Testis (tissue), 3 donors: ENCODE results near the gene CYP17A1. TPM values are rescaled to one million over a fixed set of nuclear protein-coding genes. Genes with fewer than 3 reads are reported as not detected.

Source experiments
- DNase-seq: peaks from one replicate; pipeline ENCODE4 v3.0.0-alpha.2; 2019
- H3K27ac ChIP-seq, 2 donors: fragments of 200-600 bp; sonication (generic); one replicate each; pipeline ENCODE4 v1.5.1; 2019
- H3K27me3 ChIP-seq: fragments of 200-600 bp; sonication (generic); one replicate; pipeline ENCODE4 v1.5.1; 2019
- H3K36me3 ChIP-seq: fragments of 200-600 bp; sonication (generic); one replicate; pipeline ENCODE4 v1.5.1; 2017; ENCODE audit warnings: low read depth; ENCODE audit errors: missing control alignments
- H3K4me1 ChIP-seq: fragments of 200-600 bp; sonication (generic); one replicate; pipeline ENCODE4 v1.5.1; 2019
- H3K4me3 ChIP-seq, 2 donors: fragments of 200-600 bp; sonication (generic); one replicate each; pipeline ENCODE4 v1.5.1; 2017 to 2019
- H3K9me3 ChIP-seq: fragments of 200-600 bp; sonication (generic); one replicate; pipeline ENCODE4 v1.5.1; 2017
- CTCF ChIP-seq, 3 experiments: fragments of 450-650 bp in 2 of 3; fragments of 200-600 bp in 1 of 3; sonication (generic) in 1 of 3; IDR thresholded peaks; one replicate each; pipeline ENCODE4 v1.5.1; 2016 to 2019; ENCODE audit warnings: antibody characterized with exemption in 3 of 3, mild to moderate bottlenecking in 2 of 3, moderate library complexity in 1 of 3
- POLR2A ChIP-seq: fragments of 450-650 bp; IDR thresholded peaks from one replicate; pipeline ENCODE4 v1.6.1; 2017; ENCODE audit warnings: antibody characterized with exemption, mild to moderate bottlenecking, moderate library complexity
- WGBS, 2 donors: methylation state at CpG; one replicate each; pipeline ENCODE4 v1.1.5; 2018; 5-methylcytosine and 5-hydroxymethylcytosine counted together
- intact Hi-C: fragments of 100-400 bp; cut with DNase I; formaldehyde crosslinking; loops from one replicate; pipeline ENCODE4 v1.15.1; 2023; ENCODE audit warnings: low total_unique reads
- polyA plus RNA-seq: library from polyadenylated mRNA; stranded (reverse); fragments of 350-450 nt; fragmentation: Illumina TruSeq; extraction: RNeasy Lipid Tissue Mini Kit (QIAGEN cat#74804); gene quantifications from one replicate; pipeline ENCODE4 v1.2.3, GENCODE V29; 2014; ENCODE audit warnings: low read depth, low replicate concordance; ENCODE audit not compliant: insufficient read depth
- total RNA-seq, 2 donors: library from RNA; depleted of rRNA; stranded (reverse); fragments of >200 nt; gene quantifications; one replicate each; pipeline ENCODE4 v1.2.3, GENCODE V29; 2016

CYP17A1 gene
- total and polyA plus RNA-seq, 3 donors from 2014 or later, result 12.1 to 146 (median 15.1) TPM

GRCh38 chr10:102785818-102786217 is 51.4 kb downstream of the CYP17A1 start:
- Histone ChIP-seq H3K27me3 (no peaks in the 10 kb centered on the region), H3K27ac (peak overlapping the region in 1 of 2 donors; percentile 9), H3K9me3 (no peaks in the 10 kb centered on the region), H3K4me1 (peaks cover 53% of the 10 kb centered on the region), H3K4me3 (no peak overlapping the region), H3K36me3 (no peaks in the 10 kb centered on the region)
- intact Hi-C loops, result no loop called here
- 56 to 67% methylated on average over 2 of the region's 2 CpGs for WGBS, 2 donors
- no peak for DNase-seq
- no peak for TF ChIP-seq CTCF (IDR thresholded peaks at IDR 0.05)
- no peak for TF ChIP-seq POLR2A

GRCh38 chr10:102783568-102783967 is 53.6 kb downstream of the CYP17A1 start:
- Histone ChIP-seq H3K4me3 (no peak overlapping the region), H3K27me3 (no peaks in the 10 kb centered on the region), H3K27ac (peak overlapping the region; percentile 75 to 91), H3K4me1 (peaks cover 71% of the 10 kb centered on the region), H3K36me3 (no peaks in the 10 kb centered on the region), H3K9me3 (no peaks in the 10 kb centered on the region)
- 46 to 71% methylated on average over 1 of the region's 1 CpG for WGBS, 2 donors
- intact Hi-C loops, result no loop called here
- no peak for DNase-seq
- TF ChIP-seq CTCF (IDR thresholded peaks at IDR 0.05) (no peak), POLR2A (no peak)

- intact Hi-C loops, result no loop called here
- H3K9me3 ChIP-seq, result no peaks in the 10 kb centered on the region
- peak; percentile 79 for DNase-seq
- no peaks in the 10 kb centered on the region for H3K27me3 ChIP-seq
- 30 to 38% methylated on average over 18 of the region's 18 CpGs for WGBS, 2 donors
- TF ChIP-seq POLR2A, result no peak
- no peak for TF ChIP-seq CTCF (IDR thresholded peaks at IDR 0.05)
- no peaks in the 10 kb centered on the region for H3K36me3 ChIP-seq
- H3K4me1 ChIP-seq, result peaks cover 77% of the 10 kb centered on the region
- H3K4me3 ChIP-seq, result no peak overlapping the region
- peak overlapping the region; percentile 75 to 91 for H3K27ac ChIP-seq
Observed at GRCh38 chr10:102782673-102783551, 54.3 kb downstream of the CYP17A1 start.

GRCh38 chr10:102781921-102782557 is 55.2 kb downstream of the CYP17A1 start:
- Histone ChIP-seq H3K36me3 (no peaks in the 10 kb centered on the region), H3K4me1 (peaks cover 85% of the 10 kb centered on the region), H3K9me3 (no peaks in the 10 kb centered on the region), H3K27me3 (no peaks in the 10 kb centered on the region), H3K27ac (peak overlapping the region; percentile 75 to 91), H3K4me3 (no peak overlapping the region)
- intact Hi-C loops, result no loop called here
- DNase-seq, result no peak
- TF ChIP-seq CTCF (IDR thresholded peaks at IDR 0.05) (no peak), POLR2A (no peak)
- 37 to 61% methylated on average over 6 of the region's 6 CpGs for WGBS, 2 donors
